ENCODE measurements around the gene RUNX2.
"Not testable (repeated sequence)": the region's sequence is repeated elsewhere in the genome, so short reads cannot be mapped to it uniquely, and the experiment has no call there.

RUNX2 gene

DNA sequence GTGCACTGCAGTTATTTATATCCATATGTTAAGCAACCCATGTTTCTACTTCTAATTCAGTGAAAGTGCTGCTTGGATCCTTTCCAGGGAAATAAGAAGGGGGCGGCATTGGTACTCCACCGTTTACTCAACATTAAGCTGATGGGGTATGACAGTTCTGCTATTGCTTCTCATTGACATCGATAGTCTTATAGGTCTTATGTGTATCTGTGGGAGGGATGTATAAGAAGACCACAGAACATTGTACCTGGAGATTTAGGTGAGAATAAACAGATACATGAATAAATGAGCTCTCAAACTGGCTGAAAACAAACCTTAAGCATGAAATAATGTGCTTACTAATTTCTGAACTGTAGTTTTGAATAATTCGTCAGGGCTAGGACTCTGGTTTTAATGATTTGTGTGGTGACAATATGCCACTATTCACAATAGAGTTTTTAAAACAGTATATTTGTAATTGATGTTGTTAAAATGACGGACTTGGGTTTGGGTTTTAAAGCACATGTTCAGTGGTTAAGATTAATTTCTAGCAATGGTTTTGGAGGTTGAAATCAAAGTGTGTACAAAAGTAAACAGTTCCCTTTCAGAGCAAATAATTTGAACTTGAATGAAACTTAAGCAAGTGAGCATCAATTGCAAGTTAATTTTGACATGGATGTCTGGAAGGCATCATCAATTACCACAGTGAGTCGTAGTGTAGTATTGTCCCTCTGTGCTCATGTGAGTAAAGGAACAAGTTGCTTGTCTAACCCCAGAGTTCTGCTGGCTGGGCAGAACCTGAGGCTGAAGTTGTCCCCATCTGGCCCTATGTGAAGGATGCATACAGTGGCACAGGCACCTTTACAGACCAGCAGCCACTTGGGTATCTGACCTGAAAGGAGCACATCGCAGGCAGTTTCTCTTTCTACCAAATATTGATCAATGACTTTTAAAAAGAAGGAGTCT lies 134.3 kb downstream of the RUNX2 start:
- DNase-seq, result no peak

DNA sequence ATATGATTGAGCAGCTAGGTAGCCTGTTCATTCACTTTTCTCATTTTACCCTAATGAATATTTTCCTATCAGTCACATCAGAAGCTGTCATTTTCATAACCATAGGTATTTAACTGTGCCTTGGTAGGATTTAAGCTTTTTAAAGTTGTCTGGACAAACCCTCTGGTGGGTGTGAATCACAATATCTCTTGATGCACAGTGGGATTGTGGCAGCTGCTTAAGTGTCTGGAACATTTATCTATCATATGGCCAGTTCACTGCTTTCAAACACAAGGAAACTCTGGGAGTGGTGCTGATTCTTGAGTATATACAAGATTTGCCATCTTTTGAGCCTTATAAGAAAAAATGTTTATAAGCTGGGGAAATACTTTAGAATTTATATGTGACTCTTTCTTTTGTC lies 136.6 kb downstream of the RUNX2 start:
- no peak for DNase-seq

DNA sequence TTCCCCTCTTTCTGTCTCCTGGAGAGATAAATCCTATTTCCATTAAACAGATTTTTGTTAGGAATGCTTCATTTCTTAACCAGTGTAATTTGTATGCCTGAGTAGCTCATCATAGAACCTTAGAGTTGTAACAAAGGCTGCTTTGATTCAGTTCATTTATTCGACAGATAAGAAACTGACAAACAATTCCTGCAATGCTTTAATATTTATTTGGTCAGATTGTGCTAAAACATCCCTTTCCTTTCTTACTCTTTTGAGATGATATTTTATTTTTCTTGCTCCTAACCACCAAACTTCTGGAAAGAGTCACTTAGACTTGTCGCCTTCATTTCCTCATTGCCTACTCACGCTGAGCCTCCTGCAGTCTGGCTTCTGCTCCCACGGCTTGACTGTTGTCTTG lies 138.6 kb downstream of the RUNX2 start:
- DNase-seq, result no peak

DNA sequence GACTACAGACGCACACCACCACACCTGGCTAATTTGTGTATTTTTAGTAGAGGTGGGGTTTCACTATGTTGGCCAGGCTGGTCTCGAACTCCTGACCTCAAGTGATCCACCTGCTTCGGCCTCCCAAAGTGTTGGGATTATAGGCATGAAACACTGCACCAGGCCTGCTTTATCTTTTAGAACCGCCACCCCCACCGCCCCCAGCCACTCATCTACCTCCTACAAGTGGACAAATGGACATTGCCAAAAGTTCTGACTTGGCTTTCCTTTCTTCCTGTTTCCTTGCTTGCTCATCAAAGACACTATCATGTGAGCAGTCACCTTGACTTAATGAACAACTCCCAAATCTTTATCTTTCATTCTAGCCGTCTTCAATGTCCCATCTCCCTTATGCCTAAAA lies 139.3 kb downstream of the RUNX2 start:
- not testable (repeated sequence) for DNase-seq

- no peak for DNase-seq
Observed at GRCh38 chr6:45467853-45468252, 139.7 kb downstream of the RUNX2 start.

GRCh38 chr6:45469663-45470062 lies 141.5 kb downstream of the RUNX2 start:
- no peak for DNase-seq

DNA sequence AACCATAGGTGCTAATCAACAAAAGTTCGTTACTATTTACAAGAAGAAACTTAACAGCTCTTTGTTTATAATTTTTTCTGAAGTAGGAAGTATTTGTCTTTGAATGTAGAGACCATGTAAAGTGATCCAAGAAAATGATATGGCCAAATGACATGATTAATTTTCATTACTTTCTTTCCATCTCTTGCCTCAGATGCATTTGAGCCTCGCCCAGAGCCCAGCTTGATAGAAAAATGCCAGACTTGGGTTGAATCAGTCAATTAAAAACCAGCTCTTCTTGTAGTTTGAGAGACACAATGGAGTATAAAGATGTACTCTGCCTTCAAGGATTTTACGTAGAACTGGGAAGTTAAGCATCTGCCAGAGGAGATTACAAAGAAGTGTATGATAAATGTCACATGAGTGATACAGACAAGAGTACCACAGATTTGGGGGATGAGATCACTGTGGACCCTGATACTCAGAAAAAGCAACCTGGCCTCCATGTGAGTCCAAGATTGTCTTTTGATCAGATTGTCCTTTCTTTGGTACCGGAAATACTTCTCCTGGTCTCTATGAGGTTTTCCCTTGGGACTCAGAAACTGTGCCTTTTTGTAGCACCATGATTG lies 142.1 kb downstream of the RUNX2 start:
- DNase-seq, result no peak

DNA sequence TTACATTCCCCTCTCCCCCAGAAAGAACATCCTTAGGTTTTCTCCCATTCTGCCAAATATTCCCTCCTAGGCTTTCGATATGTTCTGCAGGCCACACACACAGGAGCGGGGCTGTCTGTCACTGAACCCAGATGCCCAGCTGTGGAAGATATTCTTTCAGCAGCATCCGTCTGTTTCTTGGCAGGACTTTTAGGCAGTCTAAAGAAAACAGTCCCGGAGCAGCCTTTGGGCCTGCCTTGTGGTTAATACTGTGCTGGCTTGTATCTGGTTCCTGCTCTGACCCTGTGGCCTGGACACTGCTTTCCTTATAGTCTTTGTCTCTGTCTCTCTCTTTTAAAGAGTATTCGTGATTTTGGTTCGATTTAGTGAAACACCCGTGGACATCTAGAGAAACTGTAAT lies 144.3 kb downstream of the RUNX2 start:
- no peak for DNase-seq

GRCh38 chr6:45473121-45473993 lies 145.2 kb downstream of the RUNX2 start:
- DNase-seq, result peak; percentile 7

DNA sequence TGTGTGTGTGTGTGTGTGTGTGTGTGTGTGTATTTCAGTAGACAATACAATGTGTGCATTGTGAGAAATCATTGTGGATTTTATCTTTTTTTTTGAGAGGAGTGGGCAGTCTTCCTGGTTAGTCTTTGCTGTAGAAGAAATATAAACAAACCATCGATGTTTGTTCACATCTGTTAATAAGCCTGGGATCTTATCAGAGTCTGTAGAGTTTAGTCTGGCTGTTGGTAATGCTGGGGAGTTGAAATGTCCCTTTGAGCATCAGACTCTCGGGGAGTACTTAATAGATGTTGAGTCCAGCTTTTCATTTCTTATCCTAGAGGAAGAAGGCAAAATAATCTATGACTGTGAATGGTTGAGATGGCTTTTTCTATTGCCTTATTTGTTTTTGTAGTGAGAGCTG lies 146.2 kb downstream of the RUNX2 start:
- no peak for DNase-seq

GRCh38 chr6:45476341-45476740 lies 148.2 kb downstream of the RUNX2 start:
- no peak for DNase-seq

- no peak for DNase-seq
Observed at GRCh38 chr6:45477278-45477677, 149.1 kb downstream of the RUNX2 start.

DNA sequence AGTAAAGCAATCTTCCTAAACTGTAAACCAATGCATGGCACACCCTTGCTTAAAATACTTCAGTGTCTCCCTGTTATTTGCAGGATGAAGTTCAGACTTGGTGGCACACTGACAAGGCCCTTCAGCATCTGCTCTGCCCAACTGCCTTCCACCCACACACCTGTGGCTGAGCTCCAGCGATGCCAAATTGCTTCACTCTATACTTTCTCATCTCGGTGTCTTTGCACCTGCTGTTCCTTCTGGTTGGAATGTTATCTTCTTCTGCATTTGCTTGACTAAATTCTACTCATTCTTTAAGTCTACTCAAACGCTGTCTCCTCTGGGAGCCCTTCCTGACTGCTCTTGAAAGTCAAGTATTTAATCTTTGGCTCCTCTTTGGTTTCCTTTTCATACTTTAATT lies 149.7 kb downstream of the RUNX2 start:
- no peak for DNase-seq

GRCh38 chr6:45478240-45478639 lies 150.1 kb downstream of the RUNX2 start:
- no peak for DNase-seq

DNA sequence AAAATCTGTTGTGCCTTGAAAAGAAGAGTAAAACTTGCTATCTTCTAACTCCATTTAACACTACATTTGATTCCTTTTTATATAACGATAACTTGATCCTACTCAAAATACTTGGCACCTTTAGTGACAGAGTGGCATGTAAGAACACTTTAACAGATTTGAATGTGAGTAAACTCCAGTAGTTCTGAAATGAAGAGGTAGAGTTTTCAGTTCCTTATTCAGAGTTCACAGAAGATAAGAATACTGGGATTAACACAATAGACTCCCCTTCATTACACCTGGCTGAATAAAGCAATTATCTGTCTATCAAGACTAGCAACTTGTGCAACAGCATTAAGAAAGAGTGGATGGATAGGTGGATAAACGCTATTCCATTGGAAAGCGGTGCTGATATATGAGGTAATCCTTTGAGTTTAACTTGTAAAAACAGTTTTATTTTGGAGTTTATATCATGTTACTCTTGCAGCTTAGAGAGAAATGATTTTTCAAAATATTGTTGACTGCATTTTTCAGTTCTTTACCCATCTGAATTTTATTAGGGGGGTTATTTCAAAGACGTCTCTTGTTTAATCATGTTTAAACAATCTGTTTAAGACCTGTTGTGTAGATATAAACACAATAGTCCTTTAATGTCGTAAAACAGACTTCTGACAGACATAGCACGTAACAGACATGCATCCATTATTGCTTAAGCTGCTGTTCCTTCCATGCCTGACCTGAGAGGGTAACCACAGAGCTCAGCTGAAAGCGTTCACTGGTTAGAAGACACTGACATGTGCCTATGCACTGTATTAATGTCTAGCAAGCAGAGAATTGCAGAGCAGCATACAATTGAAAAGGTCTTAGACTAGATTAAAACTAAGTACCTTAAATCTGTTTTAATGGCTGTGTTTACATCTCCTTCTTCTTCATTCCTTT lies 152.0 kb downstream of the RUNX2 start:
- DNase-seq, result no peak

DNA sequence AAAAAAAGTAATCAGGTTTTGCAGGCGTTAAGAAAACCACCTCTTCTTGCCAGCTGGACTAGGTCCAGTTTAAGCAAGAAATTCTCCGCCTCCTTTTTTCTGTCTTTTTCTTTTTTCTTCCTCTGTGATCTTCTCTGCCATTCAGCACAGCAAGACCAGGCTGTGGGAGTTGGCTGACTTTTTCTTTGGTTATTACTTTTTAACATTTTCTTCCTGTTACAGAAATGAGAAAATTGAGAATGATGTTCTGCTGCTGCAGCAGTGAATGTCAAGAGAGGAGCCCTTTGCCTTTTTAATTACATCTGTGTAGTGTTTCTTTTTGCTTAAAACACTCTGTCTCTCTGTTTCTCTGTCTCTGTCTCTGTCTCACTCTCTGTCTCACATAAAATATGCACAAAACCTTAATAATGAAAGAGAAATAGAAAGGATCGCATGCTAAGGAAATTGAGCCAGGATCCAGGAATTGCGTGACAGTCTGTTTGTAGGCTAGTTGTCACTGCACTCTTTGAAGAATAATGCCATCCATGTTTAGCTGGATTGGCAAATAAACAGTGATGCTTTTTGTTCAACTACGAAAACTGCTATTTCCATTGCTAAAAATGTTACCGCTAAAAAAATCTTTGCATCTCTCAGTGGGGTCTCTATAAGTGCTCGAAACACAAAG lies 152.8 kb downstream of the RUNX2 start:
- DNase-seq, result no peak

- DNase-seq, result no peak
Observed at GRCh38 chr6:45483021-45483420, 154.9 kb downstream of the RUNX2 start.

DNA sequence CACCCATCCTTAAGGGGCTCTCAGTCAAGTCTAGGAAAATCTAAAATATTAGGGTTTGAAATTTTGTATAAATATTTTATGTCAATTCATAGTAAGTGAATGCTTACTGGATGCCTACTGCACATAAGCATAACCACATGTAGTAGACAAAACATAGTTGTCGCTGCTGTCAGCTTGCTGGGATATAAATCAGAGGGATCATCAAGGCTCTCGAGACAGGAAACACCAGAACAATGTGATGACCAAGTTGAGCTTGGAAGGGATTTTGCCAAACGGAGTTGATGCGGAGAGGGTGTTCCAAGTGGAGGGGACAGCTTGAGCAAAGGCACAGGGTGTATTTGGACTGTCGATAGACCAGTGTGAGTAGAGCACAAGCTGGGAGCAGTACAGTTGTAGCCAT lies 155.4 kb downstream of the RUNX2 start:
- no peak for DNase-seq

DNA sequence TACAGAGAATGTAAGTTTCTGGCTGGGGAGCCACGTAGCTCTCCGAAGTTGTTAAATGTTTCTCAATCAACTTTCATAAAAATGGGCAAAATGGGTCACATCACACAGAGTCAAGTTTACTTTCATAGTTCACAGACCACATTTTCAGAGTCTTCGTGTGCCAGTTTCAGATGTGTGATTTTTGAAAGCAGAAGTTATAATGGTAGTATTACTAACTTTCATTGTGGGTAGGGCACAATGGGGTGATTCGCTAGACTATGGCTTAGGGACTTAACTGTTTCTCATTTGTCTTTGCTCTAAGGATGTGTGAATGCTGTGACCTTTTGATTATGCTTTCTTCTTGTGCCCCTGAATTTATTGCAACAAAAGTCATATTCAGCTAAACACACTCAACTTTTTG lies 158.6 kb downstream of the RUNX2 start:
- no peak for DNase-seq

DNA sequence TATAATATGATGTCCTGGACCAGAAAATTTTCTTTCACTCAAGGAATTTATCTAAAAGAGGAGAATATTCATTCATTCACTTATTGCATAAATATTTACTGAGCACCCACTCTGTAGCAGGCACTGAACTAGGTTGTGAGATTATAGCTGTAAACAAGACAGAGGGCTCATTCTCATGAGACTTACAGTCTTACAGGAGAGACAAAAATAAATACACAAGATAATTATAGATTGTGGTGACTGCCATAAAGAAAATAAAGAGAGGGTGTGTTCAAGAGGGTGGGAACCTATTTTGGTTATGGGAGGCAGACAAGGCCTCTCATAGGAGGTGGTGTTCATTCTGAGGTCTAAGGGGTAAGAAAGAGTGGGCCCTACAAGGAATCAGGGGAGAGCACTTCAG lies 159.5 kb downstream of the RUNX2 start:
- DNase-seq, result no peak

DNA sequence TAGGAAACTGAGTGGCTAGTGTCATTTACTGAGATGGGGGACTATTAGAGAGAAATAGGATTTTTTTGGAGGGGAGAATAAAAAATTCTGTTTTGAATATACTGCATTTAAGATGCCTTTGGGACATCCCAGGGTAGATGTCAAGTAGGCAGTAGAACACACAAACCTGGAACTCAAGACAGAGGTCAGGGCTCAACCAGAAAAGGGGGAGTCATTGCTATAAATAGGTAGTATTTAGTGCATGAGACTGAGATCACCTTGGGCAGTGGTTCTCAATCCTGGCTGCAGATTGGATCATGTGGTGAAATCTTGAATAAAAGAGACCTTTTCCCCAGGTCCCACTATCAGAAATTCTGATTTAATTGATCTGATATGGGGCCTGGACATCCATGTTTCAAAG lies 160.1 kb downstream of the RUNX2 start:
- DNase-seq, result no peak

DNA sequence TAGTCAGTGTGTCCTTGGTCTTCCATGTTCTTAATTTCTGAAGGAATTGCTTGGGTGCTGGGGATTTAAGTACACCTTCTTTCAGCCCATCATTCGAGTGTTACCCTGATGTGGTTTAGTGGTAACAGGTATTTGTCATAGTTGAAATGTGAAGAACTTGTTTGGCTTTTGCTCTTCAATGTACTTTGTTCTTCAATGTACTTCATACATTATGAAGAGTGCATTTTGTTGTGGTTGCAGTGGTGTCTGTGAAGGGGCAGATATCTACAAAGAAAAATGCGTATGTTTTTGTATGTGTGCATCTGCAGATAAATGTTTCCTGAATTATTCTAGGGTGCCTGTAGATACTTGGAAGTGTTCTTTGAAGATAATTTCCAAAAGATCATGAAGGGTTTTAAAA lies 160.8 kb downstream of the RUNX2 start:
- DNase-seq, result no peak

Data from NCI-H510A treated with DMSO at 0.1 percent for 48 hours (cell line).